Measurements from ENCODE around the gene SLC12A9.

GRCh38 chr7:100881136-100881535, 28.6 kb downstream of the SLC12A9 start:
- no peak for TF ChIP-seq CTCF (IDR thresholded peaks at IDR 0.05)
- TF ChIP-seq POLR2A (IDR thresholded peaks at IDR 0.05), result no peak

All from upper lobe of left lung (tissue), 4 donors.